Karpas-422 (cell line): ENCODE data around the gene FBXW5. TPM values are rescaled to one million over a fixed set of nuclear protein-coding genes. Genes with fewer than 3 reads are reported as not detected.

Source experiments
- DNase-seq: peaks from one replicate; pipeline ENCODE4 v3.0.0-alpha.2; 2015
- H2AFZ ChIP-seq: fragments of 200-600 bp; sonication (generic); 2 replicates; pipeline ENCODE4 v1.6.1; 2014; ENCODE audit warnings: antibody characterized with exemption, low read length, mixed read lengths
- H3K27ac ChIP-seq: fragments of 200-600 bp; sonication (generic); 2 replicates; pipeline ENCODE4 v1.5.1; 2014; ENCODE audit warnings: mild to moderate bottlenecking, low read length, moderate library complexity
- H3K27me3 ChIP-seq: fragments of 200-600 bp; sonication (generic); 2 replicates; pipeline ENCODE4 v1.6.1; 2014; ENCODE audit warnings: low read length, mixed read lengths
- H3K36me3 ChIP-seq: fragments of 200-600 bp; sonication (generic); 2 replicates; pipeline ENCODE4 v1.6.1; 2014; ENCODE audit warnings: low read length, mixed read lengths; ENCODE audit not compliant: insufficient read depth
- H3K4me1 ChIP-seq: fragments of 200-600 bp; sonication (generic); 2 replicates; pipeline ENCODE4 v1.6.1; 2014; ENCODE audit warnings: mild to moderate bottlenecking, low read length, mixed read lengths
- H3K4me2 ChIP-seq: fragments of 200-600 bp; sonication (generic); 2 replicates; pipeline ENCODE4 v1.6.1; 2014; ENCODE audit warnings: low read length, low read depth, mild to moderate bottlenecking; ENCODE audit not compliant: poor library complexity, severe bottlenecking
- H3K4me3 ChIP-seq: fragments of 200-600 bp; sonication (generic); 2 replicates; pipeline ENCODE4 v1.5.1; 2014; ENCODE audit warnings: mild to moderate bottlenecking, antibody characterized with exemption, low read length, mixed read lengths
- H3K79me2 ChIP-seq: fragments of 200-600 bp; sonication (generic); 2 replicates; pipeline ENCODE4 v1.6.1; 2014; ENCODE audit warnings: mild to moderate bottlenecking, low read length, mixed read lengths
- H3K9ac ChIP-seq: fragments of 200-600 bp; sonication (generic); 2 replicates; pipeline ENCODE4 v1.6.0; 2014; ENCODE audit warnings: low read length
- H3K9me2 ChIP-seq: fragments of 200-600 bp; sonication (generic), shearing (Covaris generic); replicated peaks from 2 replicates; pipeline ENCODE4 v1.6.0; 2014; ENCODE audit warnings: mild to moderate bottlenecking, low read length, moderate library complexity; ENCODE audit not compliant: insufficient read depth
- H3K9me3 ChIP-seq: fragments of 300-700, 200-600 bp; sonication (generic); 2 replicates; pipeline ENCODE4 v1.6.1; 2014; ENCODE audit warnings: low read length, mixed read lengths
- H4K20me1 ChIP-seq: fragments of 200-600 bp; sonication (generic); 2 replicates; pipeline ENCODE4 v1.6.1; 2014; ENCODE audit warnings: mild to moderate bottlenecking, antibody characterized with exemption, low read length, low read depth; ENCODE audit not compliant: insufficient read depth
- total RNA-seq: library from RNA; depleted of rRNA; stranded (reverse); fragments of >200 nt; shearing (Covaris generic); gene quantifications from 2 replicates; pipeline ENCODE4 v1.2.3, GENCODE V29; 2014; ENCODE audit warnings: low replicate concordance

Gene FBXW5
- total RNA-seq, 1 experiment from 2014 or later, result 37.3 TPM

DNA sequence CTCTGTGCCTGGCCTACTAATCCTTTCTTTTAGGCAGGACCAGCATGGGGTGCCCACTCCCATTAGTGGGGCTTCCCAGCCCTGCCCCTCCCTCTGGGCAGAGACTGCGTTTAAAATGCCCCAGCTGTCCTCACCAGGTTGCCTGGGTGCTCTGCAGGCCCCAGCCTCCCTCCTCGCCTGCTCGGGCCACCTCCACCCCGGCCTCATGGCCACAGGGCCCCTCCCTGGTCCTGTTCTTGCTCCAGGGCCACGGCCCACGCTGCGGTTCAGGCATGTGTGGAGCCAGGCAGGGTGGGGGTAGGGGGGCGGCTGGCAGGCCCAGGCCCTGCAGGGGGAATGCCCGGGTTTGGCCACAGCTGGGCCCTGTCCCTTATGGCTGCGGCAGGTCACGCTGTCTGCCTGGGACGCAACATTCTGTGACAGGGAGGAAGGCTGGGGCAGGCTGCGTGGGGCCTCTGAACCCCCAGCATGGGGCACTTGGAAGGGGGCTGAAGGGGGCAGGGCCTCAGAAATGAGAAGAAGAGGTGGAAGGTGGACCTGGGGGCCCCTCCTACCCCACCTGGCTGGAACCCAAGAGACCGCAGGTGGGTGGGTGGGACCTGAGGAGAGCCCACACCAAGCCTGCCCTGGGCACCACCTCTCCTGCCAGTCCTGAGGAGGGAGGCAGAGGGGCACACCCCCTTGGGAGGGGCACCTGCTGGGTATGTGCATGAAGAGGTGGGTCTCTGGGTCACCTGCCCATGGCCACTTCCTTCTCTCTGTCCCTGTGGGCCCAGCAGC is 7.2 kb upstream of the FBXW5 start, which contains the start of gene LCN12:
TSS of gene LCN12 (plus strand) at position 733 of the 780 bp plus-strand sequence. CDS start 55 bp downstream, outside the sequence.
- no peak within 1 kb of the TSS for H3K27ac ChIP-seq
- H3K9me2 ChIP-seq, result no peaks in the 10 kb centered on the region
- H2AFZ ChIP-seq, result no peak within 1 kb of the TSS
- H4K20me1 ChIP-seq, result no peaks in the 10 kb centered on the region
- DNase-seq, result no peak
- no peaks in the 10 kb centered on the region for H3K9me3 ChIP-seq
- no peaks in the 10 kb centered on the region for H3K36me3 ChIP-seq
- no peaks in the 10 kb centered on the region for H3K27me3 ChIP-seq
- H3K79me2 ChIP-seq, result no peaks in the 10 kb centered on the region
- H3K4me1 ChIP-seq, result peaks cover 17% of the 10 kb centered on the region
- H3K4me3 ChIP-seq, result no peak within 1 kb of the TSS
- H3K9ac ChIP-seq, result no peak within 1 kb of the TSS
- H3K4me2 ChIP-seq, result no peak within 1 kb of the TSS

DNA sequence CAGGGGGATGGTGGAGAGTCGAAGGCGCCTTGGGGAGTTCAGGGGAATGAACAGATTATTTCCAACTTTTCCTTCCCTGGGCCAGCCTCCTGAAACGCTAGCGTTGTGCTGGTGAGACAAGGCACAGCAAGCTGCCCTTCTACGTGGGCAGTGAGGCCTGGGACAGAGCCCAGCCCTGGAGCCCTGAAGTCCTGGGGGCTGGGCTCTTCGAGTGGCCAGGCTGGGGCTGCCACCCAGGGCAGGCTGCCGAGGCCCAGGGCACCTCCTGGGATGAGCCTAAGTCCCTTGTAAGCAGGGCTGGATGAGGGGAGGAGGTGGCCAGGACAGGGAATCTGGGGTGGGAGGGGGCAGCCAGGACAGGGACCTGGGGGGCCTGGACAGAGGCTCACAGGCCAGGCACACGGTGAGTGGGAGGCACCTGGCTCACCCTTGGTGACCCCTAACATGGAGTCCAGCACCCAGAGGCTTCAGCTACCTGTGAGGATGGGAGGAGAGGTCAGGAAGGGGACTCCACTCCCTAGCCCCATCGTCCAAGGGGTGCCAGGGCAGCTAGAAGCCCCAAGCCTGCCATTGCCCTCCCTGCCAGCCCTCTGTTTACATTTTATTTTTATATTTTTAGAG is 6.2 kb upstream of the FBXW5 start:
- H3K9me2 ChIP-seq, result no peaks in the 10 kb centered on the region
- H2AFZ ChIP-seq, result peak overlapping the region; percentile 98; the same call in 1 of the 2 replicates
- peak overlapping the region; percentile 73 for H3K9ac ChIP-seq
- peaks cover 17% of the 10 kb centered on the region for H3K4me1 ChIP-seq
- H3K9me3 ChIP-seq, result no peaks in the 10 kb centered on the region
- peak overlapping the region; percentile 88 for H3K4me2 ChIP-seq
- peak overlapping the region; percentile 72 for H3K4me3 ChIP-seq
- no peaks in the 10 kb centered on the region for H3K79me2 ChIP-seq
- DNase-seq, result no peak
- no peak overlapping the region for H3K27ac ChIP-seq
- no peaks in the 10 kb centered on the region for H4K20me1 ChIP-seq
- H3K36me3 ChIP-seq, result no peaks in the 10 kb centered on the region
- no peaks in the 10 kb centered on the region for H3K27me3 ChIP-seq

DNA sequence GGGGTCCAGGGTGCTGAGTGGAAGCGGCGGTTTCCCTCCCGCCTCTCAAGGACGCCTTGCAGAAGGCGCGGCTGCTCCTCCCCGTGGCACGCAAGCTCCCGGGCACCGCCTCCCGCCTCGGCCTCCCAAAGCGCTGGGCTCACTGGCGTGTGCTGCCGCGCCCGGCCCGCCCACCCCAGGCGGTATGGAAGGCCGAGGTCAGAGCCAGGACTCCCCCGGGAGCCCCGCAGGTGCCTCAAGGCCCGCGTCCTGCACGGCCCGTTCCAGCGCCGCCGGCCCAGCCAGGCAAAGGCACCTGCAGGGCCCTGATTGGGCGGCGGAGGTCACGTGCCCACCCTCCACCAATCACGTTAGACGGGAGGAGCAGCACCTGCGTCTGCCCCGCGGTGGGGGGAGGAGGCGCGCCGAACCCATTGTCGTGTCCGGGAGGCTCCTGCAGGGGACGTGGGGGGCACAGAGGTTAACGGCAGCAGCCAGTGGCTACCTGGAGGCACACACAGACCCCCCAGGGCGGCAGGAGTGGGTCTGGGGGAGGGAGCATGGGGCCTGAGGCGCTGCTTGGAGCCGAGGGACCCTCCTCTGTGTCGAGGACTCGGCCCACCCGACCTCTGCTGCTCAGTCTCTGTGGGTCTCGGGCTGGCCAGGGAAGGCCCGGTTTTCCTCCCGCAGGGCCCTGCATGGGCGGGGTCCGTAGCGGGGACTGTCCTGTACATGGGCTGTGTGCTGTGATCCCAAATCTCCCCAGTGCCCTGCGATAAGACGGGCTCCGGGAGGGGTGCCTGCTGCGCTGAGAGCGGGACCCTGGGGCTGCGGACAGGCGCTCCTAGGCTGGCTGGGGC is 5.5 kb upstream of the FBXW5 start:
- H3K27me3 ChIP-seq, result no peaks in the 10 kb centered on the region
- H3K79me2 ChIP-seq, result no peaks in the 10 kb centered on the region
- H3K36me3 ChIP-seq, result no peaks in the 10 kb centered on the region
- peak overlapping the region; percentile 98 for H2AFZ ChIP-seq
- H3K4me2 ChIP-seq, result peak overlapping the region; percentile 88
- H3K9ac ChIP-seq, result peak overlapping the region; percentile 73
- peak overlapping the region; percentile 72 for H3K4me3 ChIP-seq
- DNase-seq, result peak; percentile 97
- H3K4me1 ChIP-seq, result peaks cover 17% of the 10 kb centered on the region
- H4K20me1 ChIP-seq, result no peaks in the 10 kb centered on the region
- H3K27ac ChIP-seq, result no peak overlapping the region
- H3K9me3 ChIP-seq, result no peaks in the 10 kb centered on the region
- no peaks in the 10 kb centered on the region for H3K9me2 ChIP-seq

DNA sequence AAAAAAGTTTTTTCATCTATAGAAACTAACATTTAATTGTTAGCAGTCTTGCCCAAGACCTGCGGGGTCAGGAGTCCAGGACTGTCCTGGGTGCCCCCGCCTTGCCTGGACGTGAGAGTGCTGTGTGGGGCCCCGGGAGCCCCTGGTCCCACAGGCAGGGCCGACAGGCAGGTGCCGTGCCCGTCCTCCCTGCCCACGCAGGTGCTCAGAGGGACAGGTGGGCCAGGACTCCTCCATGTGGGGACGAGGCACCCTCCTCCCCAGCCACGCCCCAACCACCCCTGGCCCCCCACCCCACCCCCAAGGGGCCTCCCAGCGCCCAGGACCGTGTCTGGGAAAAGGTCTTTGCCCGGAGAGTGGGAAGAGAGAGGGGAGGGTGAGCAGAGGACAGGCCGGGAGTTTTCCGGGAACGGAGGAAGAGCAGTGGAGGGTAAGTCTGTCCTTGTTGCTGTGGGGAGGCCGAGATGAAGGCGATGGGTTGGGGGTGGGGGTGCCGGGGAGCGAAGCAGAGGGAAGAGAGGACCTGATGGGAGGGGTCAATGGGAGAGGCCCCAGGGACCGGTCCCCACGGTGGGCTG is 4.8 kb upstream of the FBXW5 start:
- peaks cover 20% of the 10 kb centered on the region for H3K4me1 ChIP-seq
- H3K9me3 ChIP-seq, result no peaks in the 10 kb centered on the region
- peak overlapping the region; percentile 73 for H3K9ac ChIP-seq
- H3K9me2 ChIP-seq, result no peaks in the 10 kb centered on the region
- H3K27me3 ChIP-seq, result no peaks in the 10 kb centered on the region
- no peaks in the 10 kb centered on the region for H3K36me3 ChIP-seq
- peak overlapping the region; percentile 72 for H3K4me3 ChIP-seq
- H3K79me2 ChIP-seq, result no peaks in the 10 kb centered on the region
- DNase-seq, result no peak
- 0 out of 2 replicates have a peak overlapping the region, but pooled peaks have one; percentile 98 for H2AFZ ChIP-seq
- H3K4me2 ChIP-seq, result peak overlapping the region; percentile 88
- H4K20me1 ChIP-seq, result no peaks in the 10 kb centered on the region
- no peak overlapping the region for H3K27ac ChIP-seq

DNA sequence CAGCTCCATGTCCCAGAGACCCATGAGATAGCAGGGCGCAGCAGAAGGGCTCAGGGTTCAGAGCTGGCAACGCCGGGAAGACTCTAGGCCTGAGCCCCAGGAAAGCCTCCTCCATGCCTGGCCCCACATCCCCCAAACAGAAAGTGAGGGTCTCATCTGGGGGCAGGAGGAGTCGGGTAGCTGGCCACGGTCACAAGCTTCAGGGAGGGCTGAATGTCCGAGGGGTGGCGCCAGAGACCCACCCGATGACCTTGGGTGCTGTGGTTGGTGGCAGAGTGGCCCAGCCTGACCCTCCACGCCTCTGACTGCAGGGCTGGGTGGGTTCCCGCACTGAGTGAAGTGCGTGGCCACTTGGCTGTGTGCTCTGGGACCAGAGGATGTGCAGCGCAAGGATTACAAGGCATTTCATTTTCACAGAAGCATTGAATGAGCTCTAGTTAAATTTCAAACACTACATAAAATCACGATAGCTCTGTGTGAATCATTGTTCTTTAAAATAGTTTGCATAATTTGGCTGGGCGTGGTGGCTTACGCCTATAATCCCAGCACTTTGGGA is 3.5 kb upstream of the FBXW5 start:
- Histone ChIP-seq H3K9ac (no peak overlapping the region), H3K4me1 (peaks cover 25% of the 10 kb centered on the region), H3K9me3 (no peaks in the 10 kb centered on the region), H3K36me3 (no peaks in the 10 kb centered on the region), H3K27ac (no peak overlapping the region), H3K4me3 (no peak overlapping the region), H4K20me1 (peaks cover 5% of the 10 kb centered on the region; the same call in 1 of the 2 replicates), H2AFZ (no peak overlapping the region), H3K4me2 (no peak overlapping the region), H3K79me2 (peaks cover 9% of the 10 kb centered on the region), H3K9me2 (no peaks in the 10 kb centered on the region), H3K27me3 (no peaks in the 10 kb centered on the region)
- peak; percentile 66 for DNase-seq

DNA sequence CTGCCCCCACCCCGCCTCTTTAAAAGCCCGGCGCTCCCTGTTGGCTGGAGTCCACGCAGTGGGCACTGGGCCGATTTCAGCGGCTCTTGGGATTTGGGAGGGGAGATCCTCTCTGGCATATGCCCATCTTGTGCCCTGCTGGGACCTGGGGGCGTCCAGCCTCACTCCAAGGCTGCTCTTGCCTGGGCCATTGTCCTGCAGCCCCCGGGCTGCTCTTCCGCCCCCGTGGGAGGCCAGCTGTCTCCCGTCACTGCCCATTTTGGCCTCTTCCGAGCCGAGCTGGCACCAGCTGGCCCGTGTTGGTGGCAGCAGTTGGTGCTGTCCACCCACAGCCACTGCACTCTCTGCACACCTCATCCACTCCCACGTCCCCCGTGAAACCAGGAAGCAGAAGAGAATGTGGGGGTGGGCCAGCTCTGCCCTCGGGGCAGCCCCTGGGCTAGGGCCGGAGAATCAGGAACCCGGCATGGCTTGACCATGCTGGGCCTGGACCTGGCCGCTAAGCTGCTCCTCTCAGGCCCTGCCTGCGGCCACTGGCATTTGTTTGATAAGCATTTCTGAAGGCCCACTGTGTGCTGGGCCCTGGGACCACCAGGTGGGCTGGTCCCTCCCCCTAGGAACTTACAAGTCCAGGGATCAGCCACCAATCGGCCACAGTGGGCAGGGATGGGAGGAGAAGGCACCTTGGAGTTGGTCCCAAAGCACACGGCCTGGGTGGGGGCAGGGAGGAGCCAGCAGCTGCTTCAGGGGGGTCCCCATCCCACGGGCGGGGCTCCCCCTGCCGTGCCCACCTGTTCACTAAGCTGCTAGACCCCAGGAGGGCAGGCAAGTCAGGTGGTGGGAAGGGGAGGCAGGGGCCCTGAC is 2.7 kb upstream of the FBXW5 start:
- no peak overlapping the region for H3K4me2 ChIP-seq
- H3K79me2 ChIP-seq, result peaks cover 12% of the 10 kb centered on the region
- no peak overlapping the region for H3K9ac ChIP-seq
- peaks cover 5% of the 10 kb centered on the region; the same call in 1 of the 2 replicates for H4K20me1 ChIP-seq
- H2AFZ ChIP-seq, result no peak overlapping the region
- H3K9me2 ChIP-seq, result no peaks in the 10 kb centered on the region
- no peak overlapping the region for H3K27ac ChIP-seq
- H3K27me3 ChIP-seq, result no peaks in the 10 kb centered on the region
- H3K4me1 ChIP-seq, result peaks cover 29% of the 10 kb centered on the region
- H3K9me3 ChIP-seq, result no peaks in the 10 kb centered on the region
- DNase-seq, result no peak
- no peak overlapping the region for H3K4me3 ChIP-seq
- H3K36me3 ChIP-seq, result no peaks in the 10 kb centered on the region
